ENCODE data around the gene KCNMB2. TPM values are rescaled to one million over a fixed set of nuclear protein-coding genes. Genes with fewer than 3 reads are reported as not detected.

The KCNMB2 gene
- total RNA-seq, 3 donors from 2014 or later = 0.19 to 1.3 TPM; not detected in 1

DNA sequence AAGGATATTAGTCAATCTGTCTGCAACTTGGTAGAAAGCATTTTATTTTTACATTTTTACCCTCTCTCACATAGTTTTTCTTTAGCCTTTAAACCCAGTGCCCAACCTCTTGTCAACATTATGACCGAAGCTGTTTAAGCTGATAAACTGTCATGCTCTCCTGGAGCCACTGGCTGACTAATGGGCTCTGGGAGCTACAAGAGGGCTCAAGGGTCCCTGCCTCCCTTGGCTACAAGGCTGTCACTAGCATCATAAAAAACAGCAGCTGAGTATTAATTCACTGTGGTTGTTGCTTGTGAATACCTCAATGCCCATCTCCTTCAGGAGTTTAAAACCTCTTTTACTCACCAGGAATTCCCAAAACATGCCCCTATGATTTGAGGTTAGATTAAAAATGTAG, 297.5 kb downstream of the KCNMB2 start:
- DNase-seq = no peak
- ATAC-seq = no peak
- TF ChIP-seq, protein P1, sequence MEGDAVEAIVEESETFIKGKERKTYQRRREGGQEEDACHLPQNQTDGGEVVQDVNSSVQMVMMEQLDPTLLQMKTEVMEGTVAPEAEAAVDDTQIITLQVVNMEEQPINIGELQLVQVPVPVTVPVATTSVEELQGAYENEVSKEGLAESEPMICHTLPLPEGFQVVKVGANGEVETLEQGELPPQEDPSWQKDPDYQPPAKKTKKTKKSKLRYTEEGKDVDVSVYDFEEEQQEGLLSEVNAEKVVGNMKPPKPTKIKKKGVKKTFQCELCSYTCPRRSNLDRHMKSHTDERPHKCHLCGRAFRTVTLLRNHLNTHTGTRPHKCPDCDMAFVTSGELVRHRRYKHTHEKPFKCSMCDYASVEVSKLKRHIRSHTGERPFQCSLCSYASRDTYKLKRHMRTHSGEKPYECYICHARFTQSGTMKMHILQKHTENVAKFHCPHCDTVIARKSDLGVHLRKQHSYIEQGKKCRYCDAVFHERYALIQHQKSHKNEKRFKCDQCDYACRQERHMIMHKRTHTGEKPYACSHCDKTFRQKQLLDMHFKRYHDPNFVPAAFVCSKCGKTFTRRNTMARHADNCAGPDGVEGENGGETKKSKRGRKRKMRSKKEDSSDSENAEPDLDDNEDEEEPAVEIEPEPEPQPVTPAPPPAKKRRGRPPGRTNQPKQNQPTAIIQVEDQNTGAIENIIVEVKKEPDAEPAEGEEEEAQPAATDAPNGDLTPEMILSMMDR (IDR thresholded peaks at IDR 0.05) = no peak
- Histone ChIP-seq H3K36me3 (ENCODE audit: low read depth) (no peaks in the 10 kb centered on the region), H3K9me3 (no peaks in the 10 kb centered on the region), H3K4me3 (no peak overlapping the region), H3K4me1 (ENCODE audit: low read depth) (no peaks in the 10 kb centered on the region)
- intact Hi-C loops (cut with DNase I, micrococcal nuclease) = no loop called here

DNA sequence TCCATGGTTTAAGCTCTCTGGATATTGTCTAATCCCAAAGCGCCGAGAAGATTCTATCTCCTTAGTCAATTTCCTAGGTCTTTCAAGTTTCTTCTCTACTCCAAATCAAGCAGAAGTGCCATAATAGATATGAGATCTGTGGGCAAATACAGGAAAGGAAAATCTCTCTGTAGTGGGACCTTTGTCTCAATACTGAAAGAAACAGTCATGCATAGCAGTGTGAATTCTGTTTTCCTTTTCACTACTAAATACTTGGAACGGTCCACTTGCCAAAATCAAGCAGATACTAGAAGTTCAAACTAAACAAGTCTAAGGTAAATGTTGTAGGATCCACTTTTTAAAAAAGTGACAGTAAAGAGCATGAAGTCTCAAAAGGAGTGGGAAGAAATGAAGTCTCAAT, 298.8 kb downstream of the KCNMB2 start:
- H3K36me3 ChIP-seq (ENCODE audit: low read depth) = no peaks in the 10 kb centered on the region
- no peaks in the 10 kb centered on the region for H3K9me3 ChIP-seq
- no peaks in the 10 kb centered on the region for H3K4me1 ChIP-seq (ENCODE audit: low read depth)
- no peak overlapping the region for H3K4me3 ChIP-seq
- TF ChIP-seq, protein P1 (IDR thresholded peaks at IDR 0.05) = no peak
- intact Hi-C loops (cut with DNase I, micrococcal nuclease) = no loop called here
- ATAC-seq (no peak), DNase-seq (no peak)

DNA sequence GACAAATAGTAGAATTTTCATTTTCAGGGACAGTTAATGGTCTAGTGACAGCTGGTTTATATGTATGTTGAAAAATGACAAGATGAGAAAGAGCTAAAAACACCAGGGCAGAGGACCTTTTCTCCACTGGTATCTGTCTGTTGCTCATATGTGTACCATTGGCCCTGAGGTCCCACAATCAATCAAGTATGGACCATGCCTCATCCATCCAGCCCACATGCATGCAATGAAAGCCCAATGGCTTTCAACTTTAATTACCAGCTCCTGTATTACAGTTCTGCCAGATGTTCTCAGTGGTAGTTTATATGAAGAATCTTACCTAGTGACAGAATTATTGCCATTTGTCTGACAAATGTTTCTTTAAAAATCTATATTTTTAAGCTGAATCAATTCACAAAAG, 301.3 kb downstream of the KCNMB2 start:
- no peak for DNase-seq
- no peak for ATAC-seq
- H3K4me1 ChIP-seq (ENCODE audit: low read depth) = no peaks in the 10 kb centered on the region
- H3K9me3 ChIP-seq = no peaks in the 10 kb centered on the region
- TF ChIP-seq, protein P1 (IDR thresholded peaks at IDR 0.05) = no peak
- intact Hi-C loops (cut with DNase I, micrococcal nuclease) = no loop called here
- H3K4me3 ChIP-seq = no peak overlapping the region
- H3K36me3 ChIP-seq (ENCODE audit: low read depth) = no peaks in the 10 kb centered on the region

DNA sequence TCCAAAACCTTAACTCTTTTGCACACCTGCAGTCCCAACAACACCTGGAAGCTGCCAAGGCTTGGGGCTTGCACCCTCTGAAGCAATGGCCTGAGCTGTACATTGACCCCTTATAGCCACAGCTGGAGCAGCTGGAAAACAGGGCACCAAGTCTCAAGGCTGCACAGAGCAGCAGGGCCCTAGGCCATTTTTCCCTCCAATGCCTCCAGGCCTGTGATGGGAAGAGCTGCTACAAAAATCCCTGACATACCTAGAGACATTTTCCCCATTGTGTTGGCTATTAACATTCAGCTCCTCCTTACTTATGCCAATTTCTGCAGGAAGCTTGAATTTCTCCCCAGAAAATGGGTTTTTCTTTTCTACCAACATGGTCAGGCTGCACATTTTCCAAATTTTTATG, 304.4 kb downstream of the KCNMB2 start:
- Histone ChIP-seq H3K4me3 (no peak overlapping the region), H3K4me1 (ENCODE audit: low read depth) (no peaks in the 10 kb centered on the region), H3K36me3 (ENCODE audit: low read depth) (no peaks in the 10 kb centered on the region), H3K9me3 (no peaks in the 10 kb centered on the region)
- DNase-seq = no peak
- no peak for ATAC-seq
- intact Hi-C loops (cut with DNase I, micrococcal nuclease) = no loop called here
- TF ChIP-seq, protein P1 (IDR thresholded peaks at IDR 0.05) = no peak

DNA sequence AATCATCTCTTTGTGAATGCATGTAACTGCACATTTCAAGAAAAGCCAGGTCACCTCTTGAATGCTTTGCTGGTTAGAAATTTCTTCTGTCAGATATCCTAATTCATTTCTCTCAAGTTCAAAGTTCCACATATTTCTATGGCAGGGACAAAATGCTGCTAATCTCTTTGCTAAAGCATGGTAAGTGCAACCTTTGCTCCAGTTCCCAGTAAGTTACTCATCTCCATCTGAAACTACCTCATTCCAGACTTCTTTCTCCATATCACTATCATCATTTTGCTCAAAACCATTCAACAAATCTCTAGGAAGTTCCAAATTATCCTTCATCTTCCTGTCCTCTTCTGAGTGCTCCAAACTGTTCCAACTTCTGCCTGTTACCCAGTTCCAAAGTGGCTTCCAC, 304.8 kb downstream of the KCNMB2 start:
- ATAC-seq (no peak), DNase-seq (no peak)
- intact Hi-C loops (cut with DNase I, micrococcal nuclease) = no loop called here
- H3K36me3 ChIP-seq (ENCODE audit: low read depth) = no peaks in the 10 kb centered on the region
- H3K9me3 ChIP-seq = no peaks in the 10 kb centered on the region
- TF ChIP-seq, protein P1 (IDR thresholded peaks at IDR 0.05) = no peak
- no peaks in the 10 kb centered on the region for H3K4me1 ChIP-seq (ENCODE audit: low read depth)
- H3K4me3 ChIP-seq = no peak overlapping the region

DNA sequence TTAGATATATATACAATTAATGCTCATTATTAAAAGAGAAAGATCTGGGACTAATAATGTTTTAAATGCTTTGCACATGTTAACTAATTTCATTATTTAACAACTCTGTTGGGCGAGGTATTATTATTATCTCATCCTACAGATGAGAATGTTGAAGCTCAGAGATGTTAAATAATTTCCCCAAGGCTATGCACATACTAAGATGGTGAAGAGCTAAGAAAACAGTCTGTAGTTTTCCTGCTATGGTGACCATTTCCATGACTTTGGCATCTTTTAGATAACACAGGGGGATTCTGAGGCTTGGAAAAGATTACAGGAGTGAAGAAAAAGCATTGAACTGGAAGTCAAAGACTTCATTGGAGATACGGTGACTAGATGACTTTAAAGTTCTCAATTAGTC, 308.7 kb downstream of the KCNMB2 start:
- no peaks in the 10 kb centered on the region for H3K9me3 ChIP-seq
- intact Hi-C loops (cut with DNase I, micrococcal nuclease) = no loop called here
- H3K4me3 ChIP-seq = no peak overlapping the region
- ATAC-seq = no peak
- TF ChIP-seq, protein P1 (IDR thresholded peaks at IDR 0.05) = no peak
- no peaks in the 10 kb centered on the region for H3K36me3 ChIP-seq (ENCODE audit: low read depth)
- no peak for DNase-seq
- no peaks in the 10 kb centered on the region for H3K4me1 ChIP-seq (ENCODE audit: low read depth)
